Suprapubic skin (tissue), 3 donors: ENCODE data around the gene NR2C1.
"Not testable (repeated sequence)": the region's sequence is repeated elsewhere in the genome, so short reads cannot be mapped to it uniquely, and the experiment has no call there.

Experiments used
- CTCF ChIP-seq, 2 donors: fragments of 200-600 bp in 1 of 2; fragments of 450-650 bp in 1 of 2; sonication (generic) in 1 of 2; IDR thresholded peaks; one replicate each; pipeline ENCODE4 v1.5.1; 2016 to 2019; ENCODE audit warnings: antibody characterized with exemption in 2 of 2, mild to moderate bottlenecking in 1 of 2, moderate library complexity in 1 of 2
- POLR2A ChIP-seq, 2 donors: fragments of 450-650 bp; IDR thresholded peaks; one replicate each; pipeline ENCODE4 v1.6.1; 2017; ENCODE audit warnings: antibody characterized with exemption in 2 of 2, mild to moderate bottlenecking in 2 of 2, moderate library complexity in 2 of 2

DNA sequence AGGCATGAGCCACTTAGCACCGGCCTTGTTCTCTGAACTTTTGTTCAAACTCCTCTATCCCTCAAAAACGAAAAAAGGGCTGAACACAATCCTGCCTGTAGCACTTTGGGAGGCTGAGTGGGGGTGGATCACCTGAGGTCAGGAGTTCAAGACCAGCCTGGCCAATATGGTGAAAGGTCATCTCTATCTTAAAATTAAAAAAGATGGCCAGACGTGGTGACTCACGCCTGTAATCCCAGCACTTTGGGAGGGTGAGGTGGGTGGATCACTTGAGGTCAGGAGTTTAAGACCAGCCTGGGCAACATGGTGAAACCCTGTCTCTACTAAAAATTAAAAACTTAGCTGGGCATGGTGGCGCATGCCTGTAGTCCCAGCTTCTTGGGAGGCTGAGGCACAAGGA, 28.5 kb upstream of the NR2C1 start:
- not testable (repeated sequence) for TF ChIP-seq CTCF, POLR2A (IDR thresholded peaks at IDR 0.05)
